Suprapubic skin (tissue), 4 donors: ENCODE results near the gene ACP4.
"Not testable (repeated sequence)": the region's sequence is repeated elsewhere in the genome, so short reads cannot be mapped to it uniquely, and the experiment has no call there.

Experiments
- CTCF ChIP-seq, 2 donors: fragments of 200-600 bp in 1 of 2; fragments of 450-650 bp in 1 of 2; sonication (generic) in 1 of 2; IDR thresholded peaks; one replicate each; pipeline ENCODE4 v1.5.1; 2016 to 2019; ENCODE audit warnings: antibody characterized with exemption in 2 of 2, mild to moderate bottlenecking in 1 of 2, moderate library complexity in 1 of 2
- EP300 ChIP-seq: sonication (generic); formaldehyde crosslinking; IDR thresholded peaks from one replicate; pipeline ENCODE4 v1.6.1; 2017; ENCODE audit warnings: antibody characterized with exemption
- POLR2A ChIP-seq, 2 donors: fragments of 450-650 bp; IDR thresholded peaks; one replicate each; pipeline ENCODE4 v1.6.1; 2017; ENCODE audit warnings: antibody characterized with exemption in 2 of 2, mild to moderate bottlenecking in 2 of 2, moderate library complexity in 2 of 2
- POLR2AphosphoS5 ChIP-seq, 3 donors: sonication (generic); formaldehyde crosslinking; IDR thresholded peaks; one replicate each; pipeline ENCODE4 v1.6.1; 2017; ENCODE audit warnings: antibody characterized with exemption in 3 of 3

DNA sequence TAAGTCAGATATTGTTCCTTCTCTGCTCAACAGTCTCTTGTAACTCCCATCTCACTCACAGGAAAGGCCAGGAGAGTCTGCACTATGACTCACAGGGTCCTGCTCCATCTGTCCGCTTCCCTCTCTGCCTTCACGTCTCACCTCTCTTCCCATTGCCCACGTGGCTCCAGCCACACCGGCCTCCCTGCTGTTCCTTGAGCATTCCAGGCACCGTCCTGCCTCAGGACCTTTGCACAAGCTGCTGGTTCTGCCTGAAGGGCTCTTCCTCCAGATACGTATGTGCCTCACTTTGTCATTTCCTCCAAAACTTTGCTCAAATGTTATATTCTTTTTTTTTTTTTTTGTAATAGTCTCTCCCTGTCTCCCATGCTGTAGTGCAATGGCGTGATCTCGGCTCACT lies 34.0 kb upstream of the ACP4 start:
- TF ChIP-seq POLR2A (IDR thresholded peaks at IDR 0.05); CTCF (IDR thresholded peaks at IDR 0.05); POLR2AphosphoS5 (IDR thresholded peaks at IDR 0.05); EP300: not testable (repeated sequence)
